ENCODE measurements around the gene PAQR9.

Gene PAQR9

GRCh38 chr3:142946861-142947260 is 16.6 kb downstream of the PAQR9 start:
- no peaks in the 10 kb centered on the region for H3K79me2 ChIP-seq (ENCODE audit: insufficient read depth, low read length)
- H3F3A ChIP-seq (ENCODE audit: insufficient read depth): no peaks in the 10 kb centered on the region
- no peaks in the 10 kb centered on the region for H3K9me3 ChIP-seq (ENCODE audit: insufficient read depth, low read length)
- no peak overlapping the region for H2AFZ ChIP-seq (ENCODE audit: low read depth, low read length, severe bottlenecking)
- no peak overlapping the region for H3K4me3 ChIP-seq (ENCODE audit: insufficient read depth, low read length, poor library complexity, severe bottlenecking)
- no peak overlapping the region for H3K4me2 ChIP-seq (ENCODE audit: low read depth, low read length, poor library complexity, severe bottlenecking)
- H3K36me3 ChIP-seq (ENCODE audit: low read length): no peaks in the 10 kb centered on the region
- H3K9ac ChIP-seq (ENCODE audit: low read length): no peak overlapping the region
- H3K9me2 ChIP-seq (replicated peaks; ENCODE audit: insufficient read depth, low read length): no peaks in the 10 kb centered on the region
- H3K27me3 ChIP-seq (ENCODE audit: low read length): no peaks in the 10 kb centered on the region
- no peaks in the 10 kb centered on the region for H4K20me1 ChIP-seq (ENCODE audit: low read depth, low read length)
- TF ChIP-seq EZH2phosphoT487 (conservative IDR thresholded peaks at IDR 0.05; ENCODE audit: low read length) (no peak), CTCF (IDR thresholded peaks at IDR 0.05; ENCODE audit: insufficient read depth, low read length, poor library complexity, severe bottlenecking) (no peak)
- H3K27ac ChIP-seq (ENCODE audit: low read depth, low read length): no peak overlapping the region

GRCh38 chr3:142945023-142945422 is 18.5 kb downstream of the PAQR9 start:
- Histone ChIP-seq H3K79me2 (ENCODE audit: insufficient read depth, low read length) (no peaks in the 10 kb centered on the region), H3F3A (ENCODE audit: insufficient read depth) (no peaks in the 10 kb centered on the region), H3K27me3 (ENCODE audit: low read length) (no peaks in the 10 kb centered on the region), H3K4me3 (ENCODE audit: insufficient read depth, low read length, poor library complexity, severe bottlenecking) (no peak overlapping the region), H2AFZ (ENCODE audit: low read depth, low read length, severe bottlenecking) (no peak overlapping the region), H3K9me2 (replicated peaks; ENCODE audit: insufficient read depth, low read length) (no peaks in the 10 kb centered on the region), H3K27ac (ENCODE audit: low read depth, low read length) (no peak overlapping the region), H3K9ac (ENCODE audit: low read length) (no peak overlapping the region), H3K4me2 (ENCODE audit: low read depth, low read length, poor library complexity, severe bottlenecking) (no peak overlapping the region), H4K20me1 (ENCODE audit: low read depth, low read length) (no peaks in the 10 kb centered on the region), H3K36me3 (ENCODE audit: low read length) (no peaks in the 10 kb centered on the region), H3K9me3 (ENCODE audit: insufficient read depth, low read length) (no peaks in the 10 kb centered on the region)
- no peak for TF ChIP-seq EZH2phosphoT487 (conservative IDR thresholded peaks at IDR 0.05; ENCODE audit: low read length)
- no peak for TF ChIP-seq CTCF (IDR thresholded peaks at IDR 0.05; ENCODE audit: insufficient read depth, low read length, poor library complexity, severe bottlenecking)

GRCh38 chr3:142944342-142944741 is 19.1 kb downstream of the PAQR9 start:
- H3K27ac ChIP-seq (ENCODE audit: low read depth, low read length): no peak overlapping the region
- TF ChIP-seq CTCF (IDR thresholded peaks at IDR 0.05; ENCODE audit: insufficient read depth, low read length, poor library complexity, severe bottlenecking): no peak
- no peak for TF ChIP-seq EZH2phosphoT487 (conservative IDR thresholded peaks at IDR 0.05; ENCODE audit: low read length)
- H3K9me2 ChIP-seq (replicated peaks; ENCODE audit: insufficient read depth, low read length): no peaks in the 10 kb centered on the region
- no peaks in the 10 kb centered on the region for H4K20me1 ChIP-seq (ENCODE audit: low read depth, low read length)
- H3F3A ChIP-seq (ENCODE audit: insufficient read depth): no peaks in the 10 kb centered on the region
- no peak overlapping the region for H3K4me3 ChIP-seq (ENCODE audit: insufficient read depth, low read length, poor library complexity, severe bottlenecking)
- H2AFZ ChIP-seq (ENCODE audit: low read depth, low read length, severe bottlenecking): no peak overlapping the region
- no peak overlapping the region for H3K4me2 ChIP-seq (ENCODE audit: low read depth, low read length, poor library complexity, severe bottlenecking)
- H3K9ac ChIP-seq (ENCODE audit: low read length): no peak overlapping the region
- H3K9me3 ChIP-seq (ENCODE audit: insufficient read depth, low read length): no peaks in the 10 kb centered on the region
- no peaks in the 10 kb centered on the region for H3K27me3 ChIP-seq (ENCODE audit: low read length)
- no peaks in the 10 kb centered on the region for H3K79me2 ChIP-seq (ENCODE audit: insufficient read depth, low read length)
- H3K36me3 ChIP-seq (ENCODE audit: low read length): no peaks in the 10 kb centered on the region

All from SU-DHL-6 (cell line).